ENCODE data around the gene CAD.

DNA sequence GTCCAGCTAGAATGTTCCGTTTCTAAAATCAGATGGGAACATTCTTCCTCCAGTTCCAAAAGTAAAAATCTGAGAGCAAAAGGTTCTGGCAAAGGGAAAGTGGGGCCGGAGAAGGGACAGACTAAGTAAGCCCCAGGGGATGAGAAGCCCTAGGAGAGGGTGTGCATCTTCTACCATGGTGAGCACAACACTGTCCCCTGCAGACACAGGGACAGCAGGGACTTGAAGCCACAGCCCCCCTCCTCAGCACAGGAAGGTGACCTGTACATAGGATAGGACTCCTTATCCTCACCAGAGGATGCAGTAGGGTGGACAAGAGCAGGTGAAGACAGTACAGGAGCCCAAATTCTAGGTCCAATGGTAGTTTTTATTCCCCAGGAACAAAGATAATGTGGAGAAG lies 17.9 kb upstream of the CAD start:
- TF ChIP-seq, protein P1, sequence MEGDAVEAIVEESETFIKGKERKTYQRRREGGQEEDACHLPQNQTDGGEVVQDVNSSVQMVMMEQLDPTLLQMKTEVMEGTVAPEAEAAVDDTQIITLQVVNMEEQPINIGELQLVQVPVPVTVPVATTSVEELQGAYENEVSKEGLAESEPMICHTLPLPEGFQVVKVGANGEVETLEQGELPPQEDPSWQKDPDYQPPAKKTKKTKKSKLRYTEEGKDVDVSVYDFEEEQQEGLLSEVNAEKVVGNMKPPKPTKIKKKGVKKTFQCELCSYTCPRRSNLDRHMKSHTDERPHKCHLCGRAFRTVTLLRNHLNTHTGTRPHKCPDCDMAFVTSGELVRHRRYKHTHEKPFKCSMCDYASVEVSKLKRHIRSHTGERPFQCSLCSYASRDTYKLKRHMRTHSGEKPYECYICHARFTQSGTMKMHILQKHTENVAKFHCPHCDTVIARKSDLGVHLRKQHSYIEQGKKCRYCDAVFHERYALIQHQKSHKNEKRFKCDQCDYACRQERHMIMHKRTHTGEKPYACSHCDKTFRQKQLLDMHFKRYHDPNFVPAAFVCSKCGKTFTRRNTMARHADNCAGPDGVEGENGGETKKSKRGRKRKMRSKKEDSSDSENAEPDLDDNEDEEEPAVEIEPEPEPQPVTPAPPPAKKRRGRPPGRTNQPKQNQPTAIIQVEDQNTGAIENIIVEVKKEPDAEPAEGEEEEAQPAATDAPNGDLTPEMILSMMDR (conservative IDR thresholded peaks at IDR 0.05; ENCODE audit: low read length) = no peak
- TF ChIP-seq EZH2phosphoT487 (IDR thresholded peaks at IDR 0.05; ENCODE audit: borderline replicate concordance, low read depth, low read length) = no peak

Data from OCI-LY7 (cell line).